ENCODE data around the gene CD151. TPM values are rescaled to one million over a fixed set of nuclear protein-coding genes. Genes with fewer than 3 reads are reported as not detected.

The CD151 gene
- total and polyA plus RNA-seq, 2 experiments from 2014 or later, result 146 to 290 TPM

DNA sequence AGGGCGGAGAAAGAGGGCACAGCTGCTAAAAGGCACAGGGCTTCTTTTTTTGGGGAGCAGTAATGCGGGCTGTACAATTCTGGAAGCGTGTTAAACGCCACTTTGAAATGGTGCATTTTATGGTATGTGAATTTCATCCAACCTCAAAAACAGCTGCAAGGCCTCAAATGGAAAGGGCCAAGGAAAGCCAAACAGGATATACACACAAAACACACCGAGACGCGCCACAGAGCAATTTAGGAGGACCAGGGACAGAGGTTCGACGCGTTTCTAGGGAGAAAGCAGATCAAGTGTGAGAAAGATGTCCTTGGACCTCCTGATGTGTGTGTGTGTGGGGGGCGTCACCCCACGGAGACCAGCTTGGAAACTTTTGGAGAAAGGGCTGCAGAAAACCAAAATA lies 41.0 kb downstream of the CD151 start:
- Histone ChIP-seq H3K27ac (no peak overlapping the region), H3K27me3 (no peaks in the 10 kb centered on the region), H3K36me3 (no peaks in the 10 kb centered on the region), H3K4me1 (ENCODE audit: low read depth) (no peaks in the 10 kb centered on the region), H3K4me3 (no peak overlapping the region), H3K9me3 (ENCODE audit: low read depth) (no peaks in the 10 kb centered on the region)
- TF ChIP-seq, protein P1, sequence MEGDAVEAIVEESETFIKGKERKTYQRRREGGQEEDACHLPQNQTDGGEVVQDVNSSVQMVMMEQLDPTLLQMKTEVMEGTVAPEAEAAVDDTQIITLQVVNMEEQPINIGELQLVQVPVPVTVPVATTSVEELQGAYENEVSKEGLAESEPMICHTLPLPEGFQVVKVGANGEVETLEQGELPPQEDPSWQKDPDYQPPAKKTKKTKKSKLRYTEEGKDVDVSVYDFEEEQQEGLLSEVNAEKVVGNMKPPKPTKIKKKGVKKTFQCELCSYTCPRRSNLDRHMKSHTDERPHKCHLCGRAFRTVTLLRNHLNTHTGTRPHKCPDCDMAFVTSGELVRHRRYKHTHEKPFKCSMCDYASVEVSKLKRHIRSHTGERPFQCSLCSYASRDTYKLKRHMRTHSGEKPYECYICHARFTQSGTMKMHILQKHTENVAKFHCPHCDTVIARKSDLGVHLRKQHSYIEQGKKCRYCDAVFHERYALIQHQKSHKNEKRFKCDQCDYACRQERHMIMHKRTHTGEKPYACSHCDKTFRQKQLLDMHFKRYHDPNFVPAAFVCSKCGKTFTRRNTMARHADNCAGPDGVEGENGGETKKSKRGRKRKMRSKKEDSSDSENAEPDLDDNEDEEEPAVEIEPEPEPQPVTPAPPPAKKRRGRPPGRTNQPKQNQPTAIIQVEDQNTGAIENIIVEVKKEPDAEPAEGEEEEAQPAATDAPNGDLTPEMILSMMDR (IDR thresholded peaks at IDR 0.05; ENCODE audit: low read depth, low read length), result no peak
- DNase-seq (ENCODE audit: low read depth in 1 of 2, low spot score in 1 of 2), result peak in 1 of 2 donors; percentile 48

DNA sequence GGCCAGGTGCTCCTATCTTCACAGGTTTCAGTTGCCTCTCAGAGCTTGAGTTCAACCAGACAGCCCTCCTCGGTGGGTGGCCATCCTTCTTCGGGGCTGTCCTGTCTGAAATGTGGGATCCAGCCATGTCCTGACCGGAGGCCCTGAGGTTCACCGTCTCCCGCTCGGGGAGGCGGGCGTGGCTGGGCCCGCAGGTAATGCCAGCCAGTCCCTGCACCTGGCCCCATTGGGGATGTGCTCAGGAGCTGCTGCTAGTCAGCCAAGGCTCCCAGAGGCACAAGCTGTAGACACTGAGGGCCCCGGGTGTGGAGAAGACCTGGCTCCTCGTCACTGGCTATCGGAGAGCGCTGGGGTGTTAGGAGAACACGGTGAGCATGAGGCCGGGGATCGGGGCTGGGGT lies 42.5 kb downstream of the CD151 start:
- no peaks in the 10 kb centered on the region for H3K9me3 ChIP-seq (ENCODE audit: low read depth)
- H3K4me1 ChIP-seq (ENCODE audit: low read depth), result no peaks in the 10 kb centered on the region
- no peak overlapping the region for H3K27ac ChIP-seq
- H3K36me3 ChIP-seq, result no peaks in the 10 kb centered on the region
- TF ChIP-seq, protein P1 (IDR thresholded peaks at IDR 0.05; ENCODE audit: low read depth, low read length), result no peak
- no peak for DNase-seq (ENCODE audit: low read depth in 1 of 2, low spot score in 1 of 2)
- no peaks in the 10 kb centered on the region for H3K27me3 ChIP-seq
- H3K4me3 ChIP-seq, result no peak overlapping the region

DNA sequence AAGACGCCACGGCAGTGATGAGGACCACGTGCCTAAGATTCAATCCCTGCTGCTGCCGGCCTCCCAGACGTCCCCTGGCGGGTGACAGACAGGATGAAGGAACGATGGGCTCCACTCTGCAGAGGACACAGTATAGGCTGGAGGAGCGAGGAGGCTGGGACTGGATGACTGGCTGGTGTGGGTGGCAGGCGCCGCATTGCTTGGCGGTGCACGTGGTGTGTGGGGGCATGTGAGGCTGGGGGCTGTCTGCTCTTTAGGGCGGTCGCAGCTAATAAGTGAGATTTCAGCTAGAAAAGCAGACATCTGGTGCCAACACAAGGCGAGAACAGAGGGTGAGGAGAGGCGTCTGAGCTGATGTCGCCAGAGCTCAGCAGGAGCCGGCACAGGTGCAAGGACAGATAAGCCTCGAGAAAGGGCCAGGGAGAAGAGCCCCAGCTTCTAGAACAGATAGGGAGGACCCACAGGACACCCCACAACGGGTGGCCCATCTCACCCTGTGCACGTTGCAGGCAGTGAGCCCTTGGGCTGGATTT lies 43.1 kb downstream of the CD151 start:
- Histone ChIP-seq H3K27ac (no peak overlapping the region), H3K27me3 (no peaks in the 10 kb centered on the region), H3K9me3 (ENCODE audit: low read depth) (no peaks in the 10 kb centered on the region), H3K36me3 (peaks cover 3% of the 10 kb centered on the region), H3K4me1 (ENCODE audit: low read depth) (no peaks in the 10 kb centered on the region), H3K4me3 (no peak overlapping the region)
- no peak for DNase-seq (ENCODE audit: low read depth in 1 of 2, low spot score in 1 of 2)
- TF ChIP-seq, protein P1 (IDR thresholded peaks at IDR 0.05; ENCODE audit: low read depth, low read length), result no peak

DNA sequence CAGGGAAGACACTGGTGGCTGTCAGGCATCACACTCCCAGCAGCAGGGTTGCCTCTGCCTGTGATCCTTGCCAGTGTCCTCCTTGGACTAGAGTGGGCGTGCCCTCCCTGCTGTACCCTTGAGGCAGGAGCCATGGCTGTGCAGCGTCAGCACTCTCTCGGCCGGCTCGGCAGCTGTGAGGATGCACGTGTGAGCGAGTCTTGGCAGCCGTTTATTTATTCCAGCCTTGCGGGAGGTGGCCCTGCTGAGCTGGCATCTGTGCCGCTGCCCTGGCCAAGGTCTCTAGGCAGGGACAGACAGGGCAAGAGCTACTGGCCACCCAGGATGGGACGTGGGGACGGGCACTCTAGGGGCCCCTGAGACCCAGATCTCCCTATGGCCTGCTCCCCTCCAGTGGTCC lies 43.8 kb downstream of the CD151 start:
- TF ChIP-seq, protein P1 (IDR thresholded peaks at IDR 0.05; ENCODE audit: low read depth, low read length), result no peak
- no peaks in the 10 kb centered on the region for H3K9me3 ChIP-seq (ENCODE audit: low read depth)
- H3K4me3 ChIP-seq, result no peak overlapping the region
- no peaks in the 10 kb centered on the region for H3K27me3 ChIP-seq
- no peak overlapping the region for H3K27ac ChIP-seq
- H3K36me3 ChIP-seq, result peaks cover 3% of the 10 kb centered on the region
- DNase-seq (ENCODE audit: low read depth in 1 of 2, low spot score in 1 of 2), result no peak
- H3K4me1 ChIP-seq (ENCODE audit: low read depth), result no peaks in the 10 kb centered on the region

DNA sequence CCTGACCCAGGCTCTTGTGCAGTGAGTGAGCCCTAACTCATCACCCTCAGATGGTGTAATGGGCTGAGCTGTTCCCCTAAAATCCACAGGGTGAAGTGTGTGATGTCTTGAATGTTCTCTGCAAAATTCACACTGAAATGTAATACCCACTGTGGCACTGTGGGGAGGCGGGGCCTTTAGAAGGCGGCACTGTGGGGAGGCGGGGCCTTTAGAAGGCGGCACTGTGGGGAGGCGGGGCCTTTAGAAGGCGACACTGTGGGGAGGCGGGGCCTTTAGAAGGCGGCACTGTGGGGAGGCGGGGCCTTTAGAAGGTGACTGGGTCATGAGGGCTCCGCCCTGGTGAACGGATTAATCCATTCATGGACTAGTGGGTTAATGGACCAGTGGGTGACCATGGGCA lies 44.8 kb downstream of the CD151 start:
- no peaks in the 10 kb centered on the region for H3K4me1 ChIP-seq (ENCODE audit: low read depth)
- TF ChIP-seq, protein P1 (IDR thresholded peaks at IDR 0.05; ENCODE audit: low read depth, low read length), result no peak
- no peaks in the 10 kb centered on the region for H3K9me3 ChIP-seq (ENCODE audit: low read depth)
- H3K27me3 ChIP-seq, result no peaks in the 10 kb centered on the region
- DNase-seq (ENCODE audit: low read depth in 1 of 2, low spot score in 1 of 2), result no peak
- H3K36me3 ChIP-seq, result peaks cover 3% of the 10 kb centered on the region
- no peak overlapping the region for H3K27ac ChIP-seq
- H3K4me3 ChIP-seq, result no peak overlapping the region

DNA sequence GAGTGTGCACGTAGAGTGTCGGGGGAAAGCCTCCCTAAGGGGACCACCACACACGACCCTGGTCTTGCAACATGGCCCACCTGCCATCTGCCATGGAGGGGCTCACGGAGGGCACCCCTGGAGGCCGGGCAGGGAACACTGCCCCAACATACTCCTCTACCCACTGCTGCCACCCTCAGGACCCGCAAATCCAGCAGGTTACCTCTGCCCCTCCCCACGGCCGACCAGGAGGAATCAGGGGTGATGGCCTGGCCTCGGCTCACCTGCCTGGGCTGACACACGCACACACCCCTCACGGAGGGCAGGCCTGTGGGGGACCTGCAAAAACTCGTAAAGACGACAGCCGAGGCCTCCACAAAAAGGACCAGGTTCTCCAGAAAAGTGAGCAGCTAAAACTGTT lies 47.7 kb downstream of the CD151 start:
- no peaks in the 10 kb centered on the region for H3K4me1 ChIP-seq (ENCODE audit: low read depth)
- H3K27ac ChIP-seq, result no peak overlapping the region
- TF ChIP-seq, protein P1 (IDR thresholded peaks at IDR 0.05; ENCODE audit: low read depth, low read length), result no peak
- H3K27me3 ChIP-seq, result no peaks in the 10 kb centered on the region
- DNase-seq (ENCODE audit: low read depth in 1 of 2, low spot score in 1 of 2), result no peak
- H3K9me3 ChIP-seq (ENCODE audit: low read depth), result no peaks in the 10 kb centered on the region
- peaks cover 3% of the 10 kb centered on the region for H3K36me3 ChIP-seq
- no peak overlapping the region for H3K4me3 ChIP-seq
